Measurements from ENCODE around the gene NEK1. TPM values are rescaled to one million over a fixed set of nuclear protein-coding genes. Genes with fewer than 3 reads are reported as not detected.
"Not testable (repeated sequence)": the region's sequence is repeated elsewhere in the genome, so short reads cannot be mapped to it uniquely, and the experiment has no call there.

NEK1 gene
- total and polyA plus RNA-seq, 3 donors from 2014 or later: 10.3 to 27.9 (median 25.5) TPM

DNA sequence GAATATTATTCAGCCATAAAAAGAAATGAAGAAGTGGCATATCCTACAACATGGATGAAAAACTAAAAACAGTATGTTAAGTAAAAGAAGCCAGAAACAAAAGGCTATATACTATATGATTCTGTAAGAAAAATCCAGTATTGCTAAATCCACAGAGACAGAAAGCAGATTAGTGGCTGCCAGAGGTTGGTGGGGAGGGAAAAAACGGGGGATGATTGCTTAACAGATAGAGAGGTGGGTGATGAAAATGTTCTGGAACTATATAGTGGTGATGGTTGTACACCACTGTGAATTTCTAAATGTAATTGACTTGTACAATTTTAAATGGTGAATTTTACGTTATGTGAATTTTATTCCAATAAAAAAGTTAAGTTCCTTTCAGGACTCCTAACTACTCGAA is 184.0 kb downstream of the NEK1 start:
- intact Hi-C loops (cut with DNase I; ENCODE audit: low total_unique reads): no loop called here
- H3K9me3 ChIP-seq: no peaks in the 10 kb centered on the region
- no peaks in the 10 kb centered on the region for H3K4me1 ChIP-seq
- no peak for DNase-seq
- 61% methylated on average over 3 of the region's 3 CpGs for WGBS, 2 donors
- TF ChIP-seq, protein P1, sequence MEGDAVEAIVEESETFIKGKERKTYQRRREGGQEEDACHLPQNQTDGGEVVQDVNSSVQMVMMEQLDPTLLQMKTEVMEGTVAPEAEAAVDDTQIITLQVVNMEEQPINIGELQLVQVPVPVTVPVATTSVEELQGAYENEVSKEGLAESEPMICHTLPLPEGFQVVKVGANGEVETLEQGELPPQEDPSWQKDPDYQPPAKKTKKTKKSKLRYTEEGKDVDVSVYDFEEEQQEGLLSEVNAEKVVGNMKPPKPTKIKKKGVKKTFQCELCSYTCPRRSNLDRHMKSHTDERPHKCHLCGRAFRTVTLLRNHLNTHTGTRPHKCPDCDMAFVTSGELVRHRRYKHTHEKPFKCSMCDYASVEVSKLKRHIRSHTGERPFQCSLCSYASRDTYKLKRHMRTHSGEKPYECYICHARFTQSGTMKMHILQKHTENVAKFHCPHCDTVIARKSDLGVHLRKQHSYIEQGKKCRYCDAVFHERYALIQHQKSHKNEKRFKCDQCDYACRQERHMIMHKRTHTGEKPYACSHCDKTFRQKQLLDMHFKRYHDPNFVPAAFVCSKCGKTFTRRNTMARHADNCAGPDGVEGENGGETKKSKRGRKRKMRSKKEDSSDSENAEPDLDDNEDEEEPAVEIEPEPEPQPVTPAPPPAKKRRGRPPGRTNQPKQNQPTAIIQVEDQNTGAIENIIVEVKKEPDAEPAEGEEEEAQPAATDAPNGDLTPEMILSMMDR (IDR thresholded peaks at IDR 0.05): no peak
- TF ChIP-seq POLR2A (IDR thresholded peaks at IDR 0.05): no peak
- no peaks in the 10 kb centered on the region for H3K27me3 ChIP-seq
- no peak overlapping the region for H3K27ac ChIP-seq
- H3K4me3 ChIP-seq: no peak overlapping the region
- no peaks in the 10 kb centered on the region for H3K36me3 ChIP-seq (ENCODE audit: low read depth, missing control alignments)

DNA sequence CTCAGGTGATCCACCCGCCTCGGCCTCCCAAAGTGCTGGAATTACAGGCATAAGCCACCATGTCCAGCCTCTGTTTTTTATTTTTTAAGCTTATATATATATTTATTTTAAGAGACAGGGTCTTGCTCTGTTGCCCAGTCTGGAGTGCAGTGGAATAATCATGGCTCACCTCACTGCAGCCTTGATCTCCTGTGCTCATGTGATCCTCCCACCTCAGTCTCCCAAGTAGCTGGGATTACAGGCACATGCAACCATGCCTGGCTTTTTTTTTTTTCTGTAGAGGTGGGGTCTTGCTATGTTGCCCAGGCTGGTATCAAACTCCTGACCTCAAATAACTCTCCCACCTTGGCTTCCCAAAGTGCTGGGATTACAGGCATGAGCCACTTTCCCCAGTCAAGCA is 184.7 kb downstream of the NEK1 start:
- H3K9me3 ChIP-seq; H3K27ac ChIP-seq; intact Hi-C loops (cut with DNase I; ENCODE audit: low total_unique reads); H3K27me3 ChIP-seq; H3K36me3 ChIP-seq (ENCODE audit: low read depth, missing control alignments); DNase-seq; H3K4me3 ChIP-seq; H3K4me1 ChIP-seq: not testable (repeated sequence)
- WGBS, 2 donors: 90 to 100% methylated on average over 2 of the region's 2 CpGs

DNA sequence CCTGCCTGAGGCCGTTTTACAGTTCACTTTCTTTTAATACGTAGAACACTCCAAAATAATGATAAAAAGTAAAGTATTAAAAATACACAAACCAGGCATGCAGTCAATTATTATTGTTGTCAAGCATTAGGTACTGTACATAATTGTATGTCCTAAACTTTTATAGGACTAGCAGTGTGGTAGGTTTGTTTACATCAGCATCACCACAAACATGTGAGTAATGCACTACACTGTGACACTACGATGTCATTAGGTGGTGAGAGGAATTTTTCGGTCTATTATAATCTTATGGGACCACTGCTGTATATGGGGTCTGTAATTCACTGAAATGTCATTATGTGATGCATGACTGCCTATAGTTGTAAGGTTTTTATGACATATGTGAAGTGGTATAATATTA is 192.1 kb downstream of the NEK1 start:
- Histone ChIP-seq H3K4me3 (no peak overlapping the region), H3K4me1 (no peaks in the 10 kb centered on the region), H3K27ac (no peak overlapping the region), H3K36me3 (ENCODE audit: low read depth, missing control alignments) (no peaks in the 10 kb centered on the region), H3K9me3 (no peaks in the 10 kb centered on the region), H3K27me3 (no peaks in the 10 kb centered on the region)
- intact Hi-C loops (cut with DNase I; ENCODE audit: low total_unique reads): no loop called here
- no peak for DNase-seq
- WGBS, 2 donors: 92 to 97% methylated on average over 4 of the region's 4 CpGs
- no peak for TF ChIP-seq POLR2A (IDR thresholded peaks at IDR 0.05)
- TF ChIP-seq, protein P1 (IDR thresholded peaks at IDR 0.05): no peak

DNA sequence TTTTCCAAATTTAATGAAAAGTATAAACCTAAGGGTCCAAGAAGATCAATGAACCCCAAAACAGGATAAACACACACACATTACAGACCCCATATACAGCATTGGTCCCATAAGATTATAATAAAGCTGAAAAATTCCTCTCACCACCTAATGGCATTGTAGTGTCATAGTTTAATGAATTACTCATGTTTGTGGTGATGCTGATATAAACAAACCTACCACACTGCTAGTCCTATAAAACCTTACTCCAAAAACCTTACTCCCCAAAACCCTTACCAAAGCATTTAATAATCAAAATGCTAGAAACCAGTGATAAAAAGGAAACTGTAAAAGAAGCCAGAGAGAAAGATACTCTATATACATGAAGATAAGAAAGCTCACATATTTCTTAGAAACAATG is 193.5 kb downstream of the NEK1 start:
- Histone ChIP-seq H3K36me3 (ENCODE audit: low read depth, missing control alignments) (no peaks in the 10 kb centered on the region), H3K9me3 (no peaks in the 10 kb centered on the region), H3K27ac (no peak overlapping the region), H3K4me3 (no peak overlapping the region), H3K27me3 (no peaks in the 10 kb centered on the region), H3K4me1 (no peaks in the 10 kb centered on the region)
- no peak for DNase-seq
- intact Hi-C loops (cut with DNase I; ENCODE audit: low total_unique reads): no loop called here
- TF ChIP-seq POLR2A (IDR thresholded peaks at IDR 0.05): no peak
- TF ChIP-seq, protein P1 (IDR thresholded peaks at IDR 0.05): no peak

DNA sequence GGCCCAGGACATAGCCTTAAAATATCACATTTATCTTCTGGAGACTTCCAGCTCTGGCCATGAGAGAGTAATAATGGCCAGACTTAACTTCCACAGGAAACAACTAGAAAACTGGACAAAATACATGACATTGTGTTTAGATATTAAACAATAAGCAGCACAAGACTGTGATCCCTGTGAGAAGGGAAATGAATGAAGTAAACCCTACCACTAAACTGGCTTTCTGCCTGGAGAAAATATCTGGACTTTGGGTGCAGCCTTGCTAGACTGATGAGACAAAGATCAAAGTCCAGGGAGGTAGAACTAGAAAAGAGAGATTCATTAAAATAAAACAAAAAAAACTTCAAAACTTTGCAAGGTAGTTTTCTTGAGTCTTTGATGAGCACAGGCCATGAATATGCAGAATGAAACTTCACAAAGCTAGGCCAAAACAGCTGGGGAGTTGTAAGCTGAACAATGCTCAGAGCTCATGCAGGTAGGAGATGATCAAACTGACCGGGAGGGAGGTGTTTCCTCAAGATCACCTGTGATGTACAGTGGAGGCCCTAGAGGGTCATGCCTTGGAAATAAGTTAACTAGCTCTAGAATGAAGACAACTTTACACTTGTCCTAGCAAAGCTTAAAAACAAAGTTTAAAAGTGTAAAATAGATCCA is 194.6 kb downstream of the NEK1 start:
- Histone ChIP-seq H3K27me3 (no peaks in the 10 kb centered on the region), H3K36me3 (ENCODE audit: low read depth, missing control alignments) (no peaks in the 10 kb centered on the region), H3K9me3 (no peaks in the 10 kb centered on the region), H3K4me1 (no peaks in the 10 kb centered on the region), H3K4me3 (no peak overlapping the region), H3K27ac (no peak overlapping the region)
- DNase-seq: no peak
- intact Hi-C loops (cut with DNase I; ENCODE audit: low total_unique reads): no loop called here
- TF ChIP-seq POLR2A (IDR thresholded peaks at IDR 0.05): no peak
- TF ChIP-seq, protein P1 (IDR thresholded peaks at IDR 0.05): no peak
- 90 to 93% methylated on average over 1 of the region's 1 CpG for WGBS, 2 donors

Data from testis (tissue), 3 donors.